MV-4-11 (cell line): ENCODE results near the gene MAP2K7.

Experiments
- DNase-seq: peaks from one replicate; lab custom pipeline; 2025; lab: John Stamatoyannopoulos, UW

Gene MAP2K7

DNA sequence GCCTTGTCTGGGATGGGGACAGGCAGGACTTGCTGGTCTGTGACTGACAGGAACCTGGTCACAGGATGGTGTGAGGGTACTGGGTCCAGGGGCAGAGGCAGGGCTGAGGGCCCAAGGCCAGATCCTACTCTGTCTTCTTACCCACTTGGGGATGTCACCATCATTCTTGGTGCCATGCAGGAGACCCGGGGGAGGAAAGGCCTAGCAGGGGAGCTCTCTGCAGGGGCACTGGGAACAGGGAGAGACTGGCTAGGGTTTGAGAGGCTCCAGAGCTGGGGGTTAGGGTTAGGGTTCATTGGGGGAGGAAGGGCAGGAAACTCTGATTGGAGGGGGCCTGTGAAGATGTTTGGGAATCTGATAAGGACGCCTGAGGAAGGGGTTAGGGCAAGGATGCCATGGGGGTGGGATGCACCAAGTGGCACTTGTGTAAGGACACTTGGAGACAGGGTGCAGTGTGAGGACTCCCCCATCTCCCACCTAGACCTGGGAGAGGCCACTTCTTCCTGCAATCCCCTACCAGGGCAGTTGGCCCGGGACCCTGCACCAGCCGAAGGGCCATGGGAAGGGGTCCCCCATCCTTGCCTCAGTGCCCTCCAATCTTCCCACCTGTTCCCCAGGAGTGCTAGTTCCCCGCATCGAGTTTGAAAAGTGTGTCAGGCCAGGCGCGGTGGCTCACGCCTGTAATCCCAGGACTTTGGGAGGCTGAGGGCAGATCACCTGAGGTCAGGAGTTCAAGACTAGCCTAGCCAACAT lies 36.4 kb upstream of the MAP2K7 start:
- no peak for DNase-seq

DNA sequence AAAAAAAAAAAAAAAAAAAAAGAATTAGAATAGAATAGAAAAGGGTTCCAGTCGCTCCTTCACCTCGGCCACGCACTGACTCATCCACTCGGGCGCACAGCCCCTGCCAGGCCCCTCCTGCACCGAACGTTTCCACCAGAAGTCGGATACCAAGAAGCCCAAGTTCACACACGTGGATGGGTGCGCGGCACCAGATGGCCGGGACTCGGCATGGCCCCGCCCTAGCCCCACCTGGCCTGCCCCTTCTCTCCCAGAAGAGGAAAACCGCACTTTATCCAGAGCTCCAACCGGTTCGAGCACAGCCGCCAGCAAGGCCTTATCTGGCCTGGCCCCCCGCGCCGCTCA lies 35.4 kb upstream of the MAP2K7 start:
- peak; percentile 68 for DNase-seq

DNA sequence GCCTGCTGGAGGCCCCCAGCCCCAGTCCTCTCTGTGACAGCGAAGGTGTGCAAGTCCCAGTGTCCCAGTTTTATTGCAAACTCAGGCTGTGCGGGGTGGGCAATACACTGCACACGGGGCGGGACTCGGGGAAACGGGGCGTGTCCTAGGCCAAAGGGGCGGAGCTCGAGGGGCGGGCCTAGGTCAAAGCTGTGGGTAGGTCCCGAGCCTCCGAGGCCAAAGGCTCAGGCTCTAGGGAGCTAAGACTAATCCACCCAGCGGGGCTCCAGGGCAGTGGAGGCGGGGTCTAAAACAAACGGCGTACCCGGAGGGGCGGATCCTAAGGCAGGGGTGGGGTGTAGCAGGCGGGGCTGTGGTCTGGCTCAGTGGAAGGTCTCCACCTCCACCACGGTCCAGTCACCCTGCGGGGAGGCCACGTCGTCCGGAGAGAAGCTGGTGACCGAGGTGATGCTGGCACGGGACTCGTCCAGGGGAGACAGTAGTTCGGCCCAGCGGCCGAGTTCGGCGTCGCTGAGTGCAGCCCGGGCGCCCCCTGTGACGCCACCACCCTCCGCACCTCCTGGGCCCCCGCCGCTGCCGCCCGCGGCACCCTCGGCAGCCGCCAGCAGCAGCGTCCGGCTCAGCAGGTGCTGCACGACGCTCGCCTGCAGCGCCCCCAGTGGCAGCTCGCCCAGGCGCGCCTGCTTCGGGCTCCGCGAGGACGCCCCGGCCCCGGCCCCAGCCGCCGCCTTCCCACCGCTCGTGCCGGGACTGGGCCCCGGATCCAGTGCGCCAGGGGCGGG lies 34.8 kb upstream of the MAP2K7 start:
- DNase-seq: peak; percentile 92

DNA sequence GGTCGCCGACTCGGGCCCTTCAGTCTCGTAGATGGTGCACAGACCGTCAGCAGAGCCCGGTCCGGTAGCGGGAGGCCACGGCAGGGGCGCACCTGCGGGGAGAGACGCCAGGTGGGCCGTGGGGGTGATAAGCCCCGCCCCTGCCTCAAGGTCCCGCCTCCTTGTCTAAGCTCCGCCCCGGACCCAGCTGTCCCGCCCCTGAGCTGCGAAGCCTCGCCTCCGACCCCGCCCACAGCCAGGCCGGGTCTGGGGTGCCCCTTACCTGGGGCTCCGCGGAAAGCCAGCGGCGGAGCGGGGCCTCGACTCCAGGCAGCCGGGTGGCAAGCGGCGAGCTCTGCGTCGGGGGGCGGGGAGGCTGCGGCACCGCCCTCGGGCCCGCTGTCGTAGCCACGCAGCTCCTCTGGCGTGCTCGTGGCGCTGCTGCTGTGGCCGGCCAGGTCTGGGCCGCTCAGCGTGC lies 34.2 kb upstream of the MAP2K7 start:
- peak; percentile 60 for DNase-seq

DNA sequence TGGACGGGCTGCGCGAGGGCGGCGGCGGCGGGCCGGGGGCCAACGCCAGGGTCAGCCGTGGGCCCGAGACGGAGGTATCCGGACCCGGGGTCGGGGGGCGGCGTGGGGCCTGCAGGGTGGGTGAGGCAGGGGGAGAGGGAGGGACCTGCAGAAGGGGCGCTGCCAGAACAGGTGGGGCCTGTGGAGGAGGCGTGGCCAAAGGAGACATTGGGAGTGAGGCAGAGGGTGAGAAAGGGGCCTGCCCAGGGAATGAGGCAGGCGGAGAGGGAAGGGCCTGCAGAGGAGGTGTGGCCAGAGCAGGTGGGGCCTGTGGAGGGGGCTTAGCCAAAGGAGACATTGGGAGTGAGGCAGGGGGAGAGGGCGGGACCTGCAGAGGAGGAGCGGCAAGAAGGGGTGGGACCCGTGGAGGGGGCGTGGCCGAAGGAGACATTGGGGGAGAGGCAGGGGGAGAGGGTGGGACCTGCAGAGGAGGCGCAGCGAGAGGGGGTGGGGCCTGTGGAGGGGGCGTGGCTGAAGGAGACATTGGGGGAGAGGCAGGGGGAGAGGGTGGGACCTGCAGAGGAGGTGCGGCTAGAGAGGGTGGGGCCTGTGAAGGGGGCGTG lies 33.7 kb upstream of the MAP2K7 start:
- peak; percentile 69 for DNase-seq

DNA sequence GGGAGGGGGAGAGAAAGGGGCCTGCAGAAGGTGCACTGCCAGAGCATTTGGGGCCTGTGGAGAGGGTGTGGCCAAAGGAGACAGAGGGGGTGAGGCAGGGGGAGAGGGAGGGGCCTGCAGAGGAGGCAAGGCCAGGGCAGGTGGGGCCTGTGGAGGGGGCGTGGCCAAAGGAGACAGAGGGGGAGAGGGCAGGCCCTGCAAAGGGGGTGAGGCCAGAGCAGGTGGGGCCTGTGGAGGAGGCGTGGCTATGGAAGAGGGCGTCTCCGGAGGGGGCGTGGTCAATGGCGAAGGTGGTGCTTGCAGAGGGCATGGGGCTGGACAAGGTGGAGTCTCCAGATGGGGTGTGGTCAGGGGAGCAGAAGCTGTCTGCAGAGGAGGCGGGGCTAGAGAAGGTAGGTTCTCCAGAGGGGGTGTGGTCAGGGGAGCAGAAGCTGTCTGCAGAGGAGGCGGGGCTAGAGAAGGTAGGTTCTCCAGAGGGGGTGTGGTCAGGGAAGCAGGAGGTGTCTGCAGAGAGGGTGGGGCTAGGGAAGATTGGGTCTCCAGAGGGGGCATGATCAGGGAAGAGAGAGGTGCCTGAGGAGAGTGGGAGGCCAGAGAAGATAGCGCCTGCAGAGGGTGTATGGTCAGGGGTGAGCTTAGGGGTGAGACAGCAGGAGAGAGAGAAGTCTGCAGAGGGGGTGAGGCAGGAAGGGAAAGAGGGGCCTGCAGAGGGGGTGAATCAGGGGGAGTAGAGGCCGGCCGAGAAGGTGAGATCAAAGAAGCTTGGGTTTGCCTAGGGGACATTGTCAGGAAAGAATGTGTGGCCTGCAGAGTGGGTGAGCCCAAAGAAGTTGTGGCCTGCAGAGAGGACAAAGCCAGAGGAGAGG lies 32.9 kb upstream of the MAP2K7 start:
- peak; percentile 95 for DNase-seq

DNA sequence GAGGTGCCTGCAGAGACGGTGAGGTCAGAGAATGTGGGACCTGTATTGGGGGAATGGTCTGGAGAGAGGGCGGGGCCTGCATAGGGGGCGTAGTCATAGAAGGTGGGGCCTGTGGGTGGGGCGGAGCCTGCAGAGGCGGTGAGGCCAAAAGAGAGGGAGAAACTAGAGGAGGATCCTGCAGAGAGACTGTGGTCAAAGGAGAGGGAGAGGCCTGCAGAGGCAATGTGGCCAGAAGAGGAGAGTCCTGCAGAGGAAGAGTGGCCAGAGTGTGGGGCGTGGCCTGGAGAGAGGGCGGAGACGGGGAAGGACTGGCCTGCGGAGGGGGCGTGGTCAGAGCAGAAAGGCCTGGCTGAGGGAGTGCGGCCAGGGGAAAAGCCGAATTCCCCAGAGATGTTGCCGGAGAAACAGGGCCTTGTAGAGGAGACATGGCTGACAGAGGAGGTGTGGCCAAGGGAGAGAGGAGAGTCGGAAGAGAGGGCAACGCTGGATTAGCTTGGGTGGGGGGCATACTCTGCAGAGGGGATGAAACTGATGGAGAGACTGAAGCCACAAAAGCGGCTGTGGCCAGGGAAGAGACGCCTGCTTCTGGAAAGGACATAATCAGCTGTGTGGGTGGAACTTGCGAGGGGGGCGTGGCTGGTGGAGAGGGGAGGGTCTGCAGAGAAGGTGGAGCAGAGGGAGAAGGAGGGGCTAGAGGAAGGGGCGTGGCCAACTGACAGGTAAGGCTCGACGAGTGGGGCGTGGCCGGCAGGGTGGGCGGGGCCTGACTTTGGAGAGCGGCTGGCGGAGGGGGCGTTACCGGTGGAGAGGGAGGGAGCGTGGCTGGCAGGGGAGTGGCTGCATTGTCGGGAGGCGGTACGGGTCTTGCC lies 32.0 kb upstream of the MAP2K7 start:
- peak; percentile 95 for DNase-seq

GRCh38 chr19:7872306-7873204 lies 31.1 kb upstream of the MAP2K7 start:
- DNase-seq: no peak

GRCh38 chr19:7873304-7874075 lies 30.2 kb upstream of the MAP2K7 start:
- no peak for DNase-seq

- DNase-seq: no peak
Observed at GRCh38 chr19:7874076-7874896, 29.4 kb upstream of the MAP2K7 start, which contains the start of gene PRR36. Gene PRR36 (minus strand): TSS chr19:7874390. CDS start chr19:7873689, 701 bp downstream.

DNA sequence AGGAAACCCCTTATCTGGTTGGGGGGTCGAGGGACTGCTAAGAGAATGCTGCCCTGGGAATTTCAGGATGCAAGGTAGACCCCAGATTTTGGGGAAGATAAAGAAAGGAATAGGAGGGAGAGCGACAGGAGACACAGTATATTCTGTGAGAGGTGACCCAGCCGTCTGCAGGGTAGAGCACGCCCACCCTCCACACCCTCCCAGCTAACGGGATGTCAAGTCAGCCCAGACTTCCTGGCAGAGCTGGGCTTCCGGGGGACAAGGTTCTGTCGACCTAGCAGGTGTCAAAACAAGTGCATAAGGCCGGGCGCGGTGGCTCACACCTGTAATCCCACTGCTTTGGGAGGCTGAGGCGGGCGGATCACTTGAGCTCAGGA lies 28.8 kb upstream of the MAP2K7 start:
- no peak for DNase-seq

DNA sequence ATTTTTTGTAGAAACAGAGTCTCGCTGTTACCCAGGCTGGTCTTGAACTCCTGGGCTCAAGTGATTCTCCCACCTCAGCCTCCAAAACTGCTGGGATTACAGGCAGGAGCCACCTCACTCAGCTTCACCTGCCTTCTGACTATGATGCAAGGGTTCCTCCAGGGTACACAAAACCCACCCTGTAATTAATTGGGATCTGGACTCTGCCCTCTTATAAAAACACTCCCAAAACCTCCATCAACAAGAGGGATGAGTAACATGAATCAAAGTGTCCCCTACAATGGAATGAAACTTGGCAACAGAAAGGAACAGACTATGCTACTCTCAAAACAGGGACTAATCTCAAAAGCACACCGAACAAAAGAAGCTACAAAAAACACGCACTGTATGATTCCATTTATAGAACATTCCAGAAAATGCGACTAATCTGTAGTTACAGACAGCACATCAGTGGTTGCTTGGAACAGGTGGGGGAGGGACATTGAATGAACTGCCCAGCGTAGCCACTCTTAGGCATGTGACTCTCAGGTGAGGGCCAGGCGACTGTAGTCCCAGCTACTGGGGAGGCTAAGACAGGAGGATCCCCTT lies 26.3 kb upstream of the MAP2K7 start:
- no peak for DNase-seq

- DNase-seq: no peak
Observed at GRCh38 chr19:7879111-7879807, 24.4 kb upstream of the MAP2K7 start.

GRCh38 chr19:7879836-7880235 lies 23.8 kb upstream of the MAP2K7 start:
- peak; percentile 42 for DNase-seq

- no peak for DNase-seq
Observed at GRCh38 chr19:7881910-7882309, 21.8 kb upstream of the MAP2K7 start.

GRCh38 chr19:7883105-7883504 lies 20.6 kb upstream of the MAP2K7 start:
- no peak for DNase-seq
